Osteoblast (primary cell): ENCODE data around the gene ADARB2. TPM values are rescaled to one million over a fixed set of nuclear protein-coding genes. Genes with fewer than 3 reads are reported as not detected.

Experiments used
- DNase-seq: peaks from one replicate; pipeline ENCODE4 v3.0.0; 2011; ENCODE audit warnings: low spot score, mixed read lengths; ENCODE audit not compliant: insufficient read length; ENCODE audit errors: missing footprints
- H2AFZ ChIP-seq: 2 replicates; pipeline ENCODE4 v1.6.0; 2011; ENCODE audit warnings: mild to moderate bottlenecking, low read length
- H3K27ac ChIP-seq: 2 replicates; pipeline ENCODE4 v1.5.1; 2011; ENCODE audit warnings: mild to moderate bottlenecking, low read depth, low read length, moderate library complexity
- H3K27me3 ChIP-seq: 2 replicates; pipeline ENCODE4 v1.6.0; 2012; ENCODE audit warnings: mild to moderate bottlenecking, control low read depth, inconsistent platforms, low read length, moderate library complexity; ENCODE audit not compliant: insufficient read depth
- H3K36me3 ChIP-seq: 2 replicates; pipeline ENCODE4 v1.5.1; 2011; ENCODE audit warnings: mild to moderate bottlenecking, low read length, control low read depth, moderate library complexity; ENCODE audit not compliant: insufficient read depth
- H3K4me1 ChIP-seq: 2 replicates; pipeline ENCODE4 v1.5.1; 2011; ENCODE audit warnings: mild to moderate bottlenecking, low read length, control low read depth, moderate library complexity; ENCODE audit not compliant: insufficient read depth
- H3K4me2 ChIP-seq: 2 replicates; pipeline ENCODE4 v1.6.0; 2011; ENCODE audit warnings: mild to moderate bottlenecking, low read length; ENCODE audit not compliant: insufficient read depth
- H3K4me3 ChIP-seq: fragments of 200-600 bp; sonication (generic); 3 replicates; pipeline ENCODE4 v1.5.1; 2012; ENCODE audit warnings: mild to moderate bottlenecking, low read length, inconsistent platforms; ENCODE audit not compliant: insufficient read depth
- H3K79me2 ChIP-seq: 2 replicates; pipeline ENCODE4 v1.6.0; 2012; ENCODE audit warnings: mild to moderate bottlenecking, low read length, control low read depth, inconsistent platforms; ENCODE audit not compliant: insufficient read depth
- H3K9me3 ChIP-seq: 2 replicates; pipeline ENCODE4 v1.5.1; 2011; ENCODE audit warnings: low read depth, low read length, control low read depth
- H4K20me1 ChIP-seq: 2 replicates; pipeline ENCODE4 v1.6.0; 2012; ENCODE audit warnings: mild to moderate bottlenecking, low read length, control low read depth; ENCODE audit not compliant: insufficient read depth
- CTCF ChIP-seq: IDR thresholded peaks from 2 replicates; pipeline ENCODE4 v1.5.1; 2011; ENCODE audit warnings: mild to moderate bottlenecking, low read depth, low read length, moderate library complexity; ENCODE audit errors: extremely low read depth
- total RNA-seq: library from RNA; depleted of rRNA; stranded (reverse); fragments of >200 nt; gene quantifications from 2 replicates; pipeline ENCODE4 v1.2.3, GENCODE V29; 2012

ADARB2 gene
- total RNA-seq, 1 donor: not detected

GRCh38 chr10:1198453-1199344 lies 538.6 kb downstream of the ADARB2 start:
- H3K27me3 ChIP-seq: no peaks in the 10 kb centered on the region
- H3K4me1 ChIP-seq: no peaks in the 10 kb centered on the region
- H3K4me3 ChIP-seq: no peak overlapping the region
- TF ChIP-seq CTCF: no peak
- no peak overlapping the region for H2AFZ ChIP-seq
- H3K79me2 ChIP-seq: no peaks in the 10 kb centered on the region
- DNase-seq: peak; percentile 26
- no peak overlapping the region for H3K4me2 ChIP-seq
- H3K9me3 ChIP-seq: no peaks in the 10 kb centered on the region
- H3K27ac ChIP-seq: no peak overlapping the region
- H3K36me3 ChIP-seq: no peaks in the 10 kb centered on the region
- H4K20me1 ChIP-seq: no peaks in the 10 kb centered on the region

- Histone ChIP-seq H3K4me2 (no peak overlapping the region), H3K9me3 (no peaks in the 10 kb centered on the region), H2AFZ (no peak overlapping the region), H3K27ac (no peak overlapping the region), H3K27me3 (no peaks in the 10 kb centered on the region), H3K4me1 (no peaks in the 10 kb centered on the region), H3K79me2 (no peaks in the 10 kb centered on the region), H4K20me1 (no peaks in the 10 kb centered on the region), H3K4me3 (no peak overlapping the region), H3K36me3 (no peaks in the 10 kb centered on the region)
- no peak for TF ChIP-seq CTCF
- peak; percentile 39 for DNase-seq
Observed at GRCh38 chr10:1197384-1197783, 539.9 kb downstream of the ADARB2 start.

- Histone ChIP-seq H3K27ac (no peak overlapping the region), H3K4me2 (no peak overlapping the region), H3K4me3 (no peak overlapping the region), H3K4me1 (no peaks in the 10 kb centered on the region), H2AFZ (no peak overlapping the region), H3K36me3 (no peaks in the 10 kb centered on the region), H3K79me2 (no peaks in the 10 kb centered on the region), H3K9me3 (no peaks in the 10 kb centered on the region), H3K27me3 (no peaks in the 10 kb centered on the region), H4K20me1 (no peaks in the 10 kb centered on the region)
- DNase-seq: no peak
- no peak for TF ChIP-seq CTCF
Observed at GRCh38 chr10:1196656-1197055, 540.7 kb downstream of the ADARB2 start.

- no peak overlapping the region for H3K4me3 ChIP-seq
- H3K27ac ChIP-seq: no peak overlapping the region
- H4K20me1 ChIP-seq: no peaks in the 10 kb centered on the region
- TF ChIP-seq CTCF: no peak
- DNase-seq: peak; percentile 1
- no peak overlapping the region for H2AFZ ChIP-seq
- H3K79me2 ChIP-seq: no peaks in the 10 kb centered on the region
- no peaks in the 10 kb centered on the region for H3K4me1 ChIP-seq
- no peaks in the 10 kb centered on the region for H3K27me3 ChIP-seq
- H3K36me3 ChIP-seq: no peaks in the 10 kb centered on the region
- H3K9me3 ChIP-seq: no peaks in the 10 kb centered on the region
- H3K4me2 ChIP-seq: no peak overlapping the region
Observed at GRCh38 chr10:1195828-1196227, 541.5 kb downstream of the ADARB2 start.
